PC-9 (cell line): ENCODE measurements around the gene CSGALNACT2.

Experiments
- EZH2 ChIP-seq: fragments of 200-600 bp; sonication (generic); IDR thresholded peaks from 2 replicates; pipeline ENCODE4 v1.8.0; 2017; ENCODE audit warnings: antibody characterized with exemption, low read depth
- TF ChIP-seq, protein P1 (sequence below): fragments of 200-600 bp; sonication (generic); conservative IDR thresholded peaks from 2 replicates; pipeline ENCODE4 v1.6.1; 2017; ENCODE audit warnings: mixed run types, antibody characterized with exemption, mild to moderate bottlenecking, moderate library complexity

GRCh38 chr10:43224321-43224720 is 86.1 kb downstream of the CSGALNACT2 start:
- TF ChIP-seq, protein P1, sequence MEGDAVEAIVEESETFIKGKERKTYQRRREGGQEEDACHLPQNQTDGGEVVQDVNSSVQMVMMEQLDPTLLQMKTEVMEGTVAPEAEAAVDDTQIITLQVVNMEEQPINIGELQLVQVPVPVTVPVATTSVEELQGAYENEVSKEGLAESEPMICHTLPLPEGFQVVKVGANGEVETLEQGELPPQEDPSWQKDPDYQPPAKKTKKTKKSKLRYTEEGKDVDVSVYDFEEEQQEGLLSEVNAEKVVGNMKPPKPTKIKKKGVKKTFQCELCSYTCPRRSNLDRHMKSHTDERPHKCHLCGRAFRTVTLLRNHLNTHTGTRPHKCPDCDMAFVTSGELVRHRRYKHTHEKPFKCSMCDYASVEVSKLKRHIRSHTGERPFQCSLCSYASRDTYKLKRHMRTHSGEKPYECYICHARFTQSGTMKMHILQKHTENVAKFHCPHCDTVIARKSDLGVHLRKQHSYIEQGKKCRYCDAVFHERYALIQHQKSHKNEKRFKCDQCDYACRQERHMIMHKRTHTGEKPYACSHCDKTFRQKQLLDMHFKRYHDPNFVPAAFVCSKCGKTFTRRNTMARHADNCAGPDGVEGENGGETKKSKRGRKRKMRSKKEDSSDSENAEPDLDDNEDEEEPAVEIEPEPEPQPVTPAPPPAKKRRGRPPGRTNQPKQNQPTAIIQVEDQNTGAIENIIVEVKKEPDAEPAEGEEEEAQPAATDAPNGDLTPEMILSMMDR = no peak
- no peak for TF ChIP-seq EZH2
